Astrocyte (in vitro differentiated cells and primary cell): ENCODE results near the gene COL23A1. TPM values are rescaled to one million over a fixed set of nuclear protein-coding genes. Genes with fewer than 3 reads are reported as not detected.

Source experiments
- DNase-seq: peaks from one replicate; pipeline ENCODE4 v3.0.0-alpha.2; 2010; ENCODE audit warnings: low read depth
- FAIRE-seq: peaks from 2 replicates; lab custom pipeline; 2011; peaks lifted over from hg19 to GRCh38; lab: Jason Lieb, UNC
- H2AFZ ChIP-seq: 2 replicates; pipeline ENCODE4 v1.6.0; 2012; ENCODE audit warnings: low read depth, low read length, inconsistent platforms
- H3K27ac ChIP-seq: 2 replicates; pipeline ENCODE4 v1.5.1; 2011; ENCODE audit warnings: low read depth, low read length, inconsistent platforms
- H3K27me3 ChIP-seq: 2 replicates; pipeline ENCODE4 v1.6.0; 2011; ENCODE audit warnings: low read length, inconsistent platforms; ENCODE audit not compliant: insufficient read depth
- H3K36me3 ChIP-seq: 2 replicates; pipeline ENCODE4 v1.5.1; 2011; ENCODE audit warnings: low read length, inconsistent platforms; ENCODE audit not compliant: insufficient read depth
- H3K4me1 ChIP-seq: 2 replicates; pipeline ENCODE4 v1.5.1; 2011; ENCODE audit warnings: low read length, inconsistent platforms; ENCODE audit not compliant: insufficient read depth
- H3K4me2 ChIP-seq: 2 replicates; pipeline ENCODE4 v1.6.0; 2012; ENCODE audit warnings: low read length, inconsistent platforms
- H3K4me3 ChIP-seq: 2 replicates; pipeline ENCODE4 v1.5.1; 2011; ENCODE audit warnings: low read depth, mild to moderate bottlenecking, low read length, inconsistent platforms; ENCODE audit not compliant: insufficient read depth
- H3K79me2 ChIP-seq: 2 replicates; pipeline ENCODE4 v1.6.0; 2012; ENCODE audit warnings: mild to moderate bottlenecking, low read length, inconsistent platforms; ENCODE audit not compliant: insufficient read depth
- H3K9ac ChIP-seq: 2 replicates; pipeline ENCODE4 v1.6.0; 2012; ENCODE audit warnings: mild to moderate bottlenecking, low read length, inconsistent platforms
- H3K9me3 ChIP-seq: 2 replicates; pipeline ENCODE4 v1.5.1; 2012; ENCODE audit warnings: low read depth, mild to moderate bottlenecking, low read length, inconsistent platforms; ENCODE audit not compliant: insufficient read depth
- H4K20me1 ChIP-seq: 2 replicates; pipeline ENCODE4 v1.6.0; 2012; ENCODE audit warnings: low read length, inconsistent platforms; ENCODE audit not compliant: insufficient read depth
- H3K27ac Mint-ChIP-seq: one replicate; pipeline ENCODE4 v1.8.0; 2021; ENCODE audit warnings: mild to moderate bottlenecking, mixed read lengths; ENCODE audit not compliant: unreplicated experiment
- H3K27me3 Mint-ChIP-seq: one replicate; pipeline ENCODE4 v1.8.0; 2021; ENCODE audit warnings: low read depth, mixed read lengths; ENCODE audit not compliant: unreplicated experiment
- H3K36me3 Mint-ChIP-seq: one replicate; pipeline ENCODE4 v1.8.0; 2021; ENCODE audit warnings: low read depth, mixed read lengths; ENCODE audit not compliant: unreplicated experiment
- H3K4me1 Mint-ChIP-seq: one replicate; pipeline ENCODE4 v1.8.0; 2021; ENCODE audit warnings: low read depth, mixed read lengths; ENCODE audit not compliant: unreplicated experiment
- H3K4me3 Mint-ChIP-seq: one replicate; pipeline ENCODE4 v1.8.0; 2021; ENCODE audit warnings: mild to moderate bottlenecking, moderate library complexity, mixed read lengths; ENCODE audit not compliant: unreplicated experiment
- H3K9me3 Mint-ChIP-seq: one replicate; pipeline ENCODE4 v1.8.0; 2021; ENCODE audit warnings: mild to moderate bottlenecking, mixed read lengths; ENCODE audit not compliant: unreplicated experiment
- CTCF ChIP-seq: IDR thresholded peaks from 2 replicates; pipeline ENCODE4 v1.5.1; 2011; ENCODE audit warnings: low read depth, mild to moderate bottlenecking, inconsistent platforms, low read length, moderate library complexity; ENCODE audit not compliant: insufficient read depth
- EZH2 ChIP-seq: IDR thresholded peaks from 2 replicates; pipeline ENCODE4 v1.6.1; 2012; ENCODE audit warnings: mild to moderate bottlenecking, low read length, inconsistent platforms; ENCODE audit not compliant: insufficient read depth
- total RNA-seq: library from RNA; stranded (reverse); gene quantifications from 2 replicates; pipeline ENCODE4 v1.2.1, GENCODE V29; 2021

Gene COL23A1
- total RNA-seq, 1 donor from 2014 or later, result 0.16 TPM

- no peaks in the 10 kb centered on the region for H3K36me3 Mint-ChIP-seq
- H3K27me3 ChIP-seq, result no peaks in the 10 kb centered on the region
- H3K27ac ChIP-seq, result no peak overlapping the region
- TF ChIP-seq CTCF, result no peak
- TF ChIP-seq EZH2, result no peak
- no peak for DNase-seq
- no peaks in the 10 kb centered on the region for H3K9me3 Mint-ChIP-seq
- H3K9me3 ChIP-seq, result no peaks in the 10 kb centered on the region
- H3K27me3 Mint-ChIP-seq, result peaks cover 43% of the 10 kb centered on the region
- H3K4me3 Mint-ChIP-seq, result no peak overlapping the region
- no peaks in the 10 kb centered on the region for H3K4me1 Mint-ChIP-seq
- H3K9ac ChIP-seq, result no peak overlapping the region
- no peak overlapping the region for H3K4me2 ChIP-seq
- no peaks in the 10 kb centered on the region for H3K36me3 ChIP-seq
- H3K79me2 ChIP-seq, result no peaks in the 10 kb centered on the region
- no peak overlapping the region for H2AFZ ChIP-seq
- FAIRE-seq, result no peak
- H4K20me1 ChIP-seq, result no peaks in the 10 kb centered on the region
- no peak overlapping the region for H3K27ac Mint-ChIP-seq
- H3K4me1 ChIP-seq, result no peaks in the 10 kb centered on the region
- H3K4me3 ChIP-seq, result no peak overlapping the region
These were observed 255.3 kb downstream of the COL23A1 start for GRCh38 chr5:178334861-178335260.

GRCh38 chr5:178333821-178334481 is 256.2 kb downstream of the COL23A1 start:
- no peaks in the 10 kb centered on the region for H3K27me3 ChIP-seq
- H3K27ac ChIP-seq, result no peak overlapping the region
- Mint-ChIP-seq H3K36me3 (no peaks in the 10 kb centered on the region), H3K9me3 (no peaks in the 10 kb centered on the region), H3K27ac (no peak overlapping the region), H3K4me1 (no peaks in the 10 kb centered on the region), H3K27me3 (peaks cover 35% of the 10 kb centered on the region), H3K4me3 (no peak overlapping the region)
- H4K20me1 ChIP-seq, result no peaks in the 10 kb centered on the region
- no peak overlapping the region for H3K4me2 ChIP-seq
- H3K4me3 ChIP-seq, result no peak overlapping the region
- DNase-seq, result no peak
- no peaks in the 10 kb centered on the region for H3K79me2 ChIP-seq
- H3K9ac ChIP-seq, result no peak overlapping the region
- no peak overlapping the region for H2AFZ ChIP-seq
- TF ChIP-seq CTCF (no peak), EZH2 (no peak)
- no peak for FAIRE-seq
- no peaks in the 10 kb centered on the region for H3K36me3 ChIP-seq
- no peaks in the 10 kb centered on the region for H3K4me1 ChIP-seq
- no peaks in the 10 kb centered on the region for H3K9me3 ChIP-seq

GRCh38 chr5:178332210-178332641 is 258.0 kb downstream of the COL23A1 start:
- Histone ChIP-seq H4K20me1 (no peaks in the 10 kb centered on the region), H3K9me3 (no peaks in the 10 kb centered on the region), H2AFZ (no peak overlapping the region), H3K27ac (no peak overlapping the region), H3K9ac (no peak overlapping the region), H3K36me3 (no peaks in the 10 kb centered on the region), H3K79me2 (no peaks in the 10 kb centered on the region), H3K4me1 (no peaks in the 10 kb centered on the region), H3K4me2 (no peak overlapping the region), H3K27me3 (no peaks in the 10 kb centered on the region), H3K4me3 (no peak overlapping the region)
- Mint-ChIP-seq H3K4me1 (no peaks in the 10 kb centered on the region), H3K9me3 (no peaks in the 10 kb centered on the region), H3K36me3 (no peaks in the 10 kb centered on the region), H3K27ac (no peak overlapping the region), H3K27me3 (peaks cover 31% of the 10 kb centered on the region), H3K4me3 (no peak overlapping the region)
- DNase-seq, result no peak
- no peak for TF ChIP-seq EZH2
- no peak for TF ChIP-seq CTCF
- no peak for FAIRE-seq
